BLaER1 treated with 17β-estradiol and CSF1 and Interleukin-3, amounts not matched to agents 10 nM and 100 nM (cell line): ENCODE results near the gene MMD.
"Not testable (repeated sequence)": the region's sequence is repeated elsewhere in the genome, so short reads cannot be mapped to it uniquely, and the experiment has no call there.

ENCODE experiments used
- H3K27ac ChIP-seq, 11 experiments: shearing (Covaris generic); formaldehyde crosslinking; 2 replicates each; pipeline ENCODE4 v1.8.1; 2022
- H3K27me3 ChIP-seq, 11 experiments: shearing (Covaris generic); formaldehyde crosslinking; 2 replicates each; pipeline ENCODE4 v1.8.1; 2022
- H3K36me3 ChIP-seq, 11 experiments: shearing (Covaris generic); formaldehyde crosslinking; 2 replicates each; pipeline ENCODE4 v1.8.1; 2022
- H3K4me1 ChIP-seq, 10 experiments: shearing (Covaris generic); formaldehyde crosslinking; 2 replicates each; pipeline ENCODE4 v1.8.1; 2022
- H3K4me2 ChIP-seq, 11 experiments: shearing (Covaris generic); formaldehyde crosslinking; 2 replicates each; pipeline ENCODE4 v1.8.1; 2022
- H3K4me3 ChIP-seq, 10 experiments: shearing (Covaris generic); formaldehyde crosslinking; 2 replicates each; pipeline ENCODE4 v1.8.1; 2022
- H3K9ac ChIP-seq, 11 experiments: shearing (Covaris generic); formaldehyde crosslinking; 2 replicates each; pipeline ENCODE4 v1.8.1; 2022
- H3K9me3 ChIP-seq, 11 experiments: shearing (Covaris generic); formaldehyde crosslinking; replicated peaks in 1 of 11; 2 replicates each; pipeline ENCODE4 v1.8.1; 2022
- H4K20me1 ChIP-seq, 11 experiments: shearing (Covaris generic); formaldehyde crosslinking; 2 replicates each; pipeline ENCODE4 v1.8.1; 2022
- Cebpa-rat ChIP-seq, 11 experiments: shearing (Covaris generic); IDR thresholded peaks; 2 replicates each; pipeline ENCODE4 v1.8.1; 2022

The MMD gene

GRCh38 chr17:55446581-55447205 lies 25.1 kb upstream of the MMD start:
- no peak for TF ChIP-seq Cebpa-rat (IDR thresholded peaks at IDR 0.05)
- no peak overlapping the region for H3K4me3 ChIP-seq
- H3K27me3 ChIP-seq = no peaks in the 10 kb centered on the region
- no peaks in the 10 kb centered on the region for H3K36me3 ChIP-seq
- H3K9me3 ChIP-seq = 0 out of 22 replicates have a peak, but pooled peaks cover 0 to 4% (median 0%) of the 10 kb centered on the region in 11 experiments
- no peak overlapping the region for H3K9ac ChIP-seq
- H3K4me1 ChIP-seq = peaks cover 12 to 38% (median 18%) of the 10 kb centered on the region in 10 experiments
- peak overlapping the region in 2 of 11 experiments; percentile 70 to 71; a peak in 2 of 22 replicates for H3K4me2 ChIP-seq
- no peak overlapping the region for H3K27ac ChIP-seq
- H4K20me1 ChIP-seq = no peaks in the 10 kb centered on the region

GRCh38 chr17:55446004-55446403 lies 24.4 kb upstream of the MMD start:
- not testable (repeated sequence) for H3K4me3 ChIP-seq, H3K9me3 ChIP-seq, H3K27me3 ChIP-seq, H3K36me3 ChIP-seq, H3K9ac ChIP-seq, H4K20me1 ChIP-seq
- Histone ChIP-seq H3K4me2 (peak overlapping the region in 3 of 11 experiments; percentile 70 to 72 (median 71); a peak in 6 of 22 replicates), H3K4me1 (peaks cover 11 to 39% (median 13%) of the 10 kb centered on the region in 10 experiments), H3K27ac (peak overlapping the region in 2 of 11 experiments; percentile 39 to 76; a peak in 1 of 22 replicates)

- peak overlapping the region in 2 of 11 experiments; percentile 47 to 51; a peak in 3 of 22 replicates for H3K9ac ChIP-seq
Measured at GRCh38 chr17:55444471-55445441, 23.1 kb upstream of the MMD start.

GRCh38 chr17:55443904-55444303 lies 22.3 kb upstream of the MMD start:
- peaks cover 7 to 54% (median 12%) of the 10 kb centered on the region in 10 experiments; a peak in 17 of 20 replicates for H3K4me1 ChIP-seq
- H3K9me3 ChIP-seq = no peaks in the 10 kb centered on the region
- peak overlapping the region in 3 of 11 experiments; percentile 70 to 72 (median 71); a peak in 5 of 22 replicates for H3K4me2 ChIP-seq
- H3K4me3 ChIP-seq = no peak overlapping the region
- no peaks in the 10 kb centered on the region for H4K20me1 ChIP-seq
- H3K27me3 ChIP-seq = no peaks in the 10 kb centered on the region
- no peak for TF ChIP-seq Cebpa-rat (IDR thresholded peaks at IDR 0.05)
- no peak overlapping the region for H3K9ac ChIP-seq
- H3K27ac ChIP-seq = peak overlapping the region in 1 of 11 experiments; percentile 79; a peak in 2 of 22 replicates
- no peaks in the 10 kb centered on the region for H3K36me3 ChIP-seq

More at GRCh38 chr17:55444471-55445441, 23.1 kb upstream of the MMD start:
- Histone ChIP-seq H3K4me2 (peak overlapping the region in 10 of 11 experiments; percentile 4 to 72 (median 38); a peak in 16 of 22 replicates), H3K36me3 (no peaks in the 10 kb centered on the region), H4K20me1 (no peaks in the 10 kb centered on the region), H3K27ac (peak overlapping the region in 5 of 11 experiments; percentile 17 to 79 (median 54); a peak in 9 of 22 replicates), H3K27me3 (no peaks in the 10 kb centered on the region), H3K9me3 (0 out of 22 replicates have a peak, but pooled peaks cover 0 to 4% (median 0%) of the 10 kb centered on the region in 11 experiments), H3K4me3 (no peak overlapping the region), H3K4me1 (peaks cover 7 to 48% (median 12%) of the 10 kb centered on the region in 10 experiments; a peak in 17 of 20 replicates)
- TF ChIP-seq Cebpa-rat (IDR thresholded peaks at IDR 0.05) = no peak

- TF ChIP-seq Cebpa-rat (IDR thresholded peaks at IDR 0.05) = no peak
- Histone ChIP-seq H4K20me1 (no peaks in the 10 kb centered on the region), H3K9ac (no peak overlapping the region), H3K36me3 (no peaks in the 10 kb centered on the region), H3K9me3 (no peaks in the 10 kb centered on the region), H3K27me3 (no peaks in the 10 kb centered on the region), H3K4me1 (peaks cover 7 to 55% (median 12%) of the 10 kb centered on the region in 10 experiments; a peak in 17 of 20 replicates), H3K4me3 (no peak overlapping the region), H3K4me2 (no peak overlapping the region), H3K27ac (no peak overlapping the region)
Measured at GRCh38 chr17:55442953-55443683, 21.5 kb upstream of the MMD start.

GRCh38 chr17:55442462-55442861 lies 20.8 kb upstream of the MMD start:
- Histone ChIP-seq H3K4me3 (no peak overlapping the region), H3K27ac (no peak overlapping the region), H3K9me3 (no peaks in the 10 kb centered on the region), H3K27me3 (no peaks in the 10 kb centered on the region), H3K36me3 (no peaks in the 10 kb centered on the region), H3K9ac (no peak overlapping the region), H3K4me1 (peaks cover 12 to 60% (median 16%) of the 10 kb centered on the region in 10 experiments), H4K20me1 (no peaks in the 10 kb centered on the region), H3K4me2 (no peak overlapping the region)
- no peak for TF ChIP-seq Cebpa-rat (IDR thresholded peaks at IDR 0.05)

GRCh38 chr17:55441544-55441943 lies 19.9 kb upstream of the MMD start:
- H4K20me1 ChIP-seq = no peaks in the 10 kb centered on the region
- TF ChIP-seq Cebpa-rat (IDR thresholded peaks at IDR 0.05) = no peak
- peak overlapping the region in 2 of 11 experiments; percentile 11 to 24; a peak in 2 of 22 replicates for H3K4me2 ChIP-seq
- peaks cover 22 to 62% (median 25%) of the 10 kb centered on the region in 10 experiments for H3K4me1 ChIP-seq
- H3K9ac ChIP-seq = no peak overlapping the region
- H3K9me3 ChIP-seq = no peaks in the 10 kb centered on the region
- H3K27ac ChIP-seq = no peak overlapping the region
- H3K27me3 ChIP-seq = no peaks in the 10 kb centered on the region
- H3K36me3 ChIP-seq = no peaks in the 10 kb centered on the region
- H3K4me3 ChIP-seq = no peak overlapping the region

GRCh38 chr17:55440391-55440790 lies 18.8 kb upstream of the MMD start:
- no peak overlapping the region for H3K9ac ChIP-seq
- H4K20me1 ChIP-seq = no peaks in the 10 kb centered on the region
- no peaks in the 10 kb centered on the region for H3K27me3 ChIP-seq
- H3K4me1 ChIP-seq = peaks cover 26 to 62% (median 29%) of the 10 kb centered on the region in 10 experiments
- no peak for TF ChIP-seq Cebpa-rat (IDR thresholded peaks at IDR 0.05)
- H3K4me2 ChIP-seq = peak overlapping the region in 3 of 11 experiments; percentile 11 to 24 (median 19); a peak in 4 of 22 replicates
- H3K9me3 ChIP-seq = no peaks in the 10 kb centered on the region
- H3K27ac ChIP-seq = no peak overlapping the region
- H3K4me3 ChIP-seq = no peak overlapping the region
- H3K36me3 ChIP-seq = no peaks in the 10 kb centered on the region
